Spleen (tissue), 11 donors: Measurements from ENCODE around the gene PIP5K1B. TPM values are rescaled to one million over a fixed set of nuclear protein-coding genes. Genes with fewer than 3 reads are reported as not detected.

Experiments used
- DNase-seq: peaks from one replicate; pipeline ENCODE4 v3.0.0-alpha.2; 2020
- H3K27ac ChIP-seq, 8 donors: fragments of 200-600 bp; sonication (generic) in 7 of 8; 1 replicate in 4 of 8; 2 replicates in 4 of 8; pipeline versions ENCODE4 v1.5.0 to v1.8.0; 2016 to 2021; ENCODE audit warnings: inconsistent platforms in 4 of 8, mild to moderate bottlenecking in 4 of 8, moderate library complexity in 1 of 8
- H3K27me3 ChIP-seq, 7 donors: fragments of 200-600 bp; sonication (generic) in 6 of 7; replicated peaks in 1 of 7; 1 replicate in 4 of 7; 2 replicates in 3 of 7; pipeline versions ENCODE4 v1.5.0 to v1.8.0; 2016 to 2021; ENCODE audit warnings: inconsistent platforms in 3 of 7, mild to moderate bottlenecking in 1 of 7
- H3K36me3 ChIP-seq, 6 donors: fragments of 200-600 bp; sonication (generic) in 5 of 6; 1 replicate in 4 of 6; 2 replicates in 2 of 6; pipeline versions ENCODE4 v1.5.0 to v1.8.0; 2016 to 2021; ENCODE audit warnings: inconsistent platforms in 2 of 6
- H3K4me1 ChIP-seq, 6 donors: fragments of 200-600 bp; sonication (generic) in 5 of 6; 1 replicate in 3 of 6; 2 replicates in 3 of 6; pipeline versions ENCODE4 v1.5.0 to v1.8.0; 2016 to 2021; ENCODE audit warnings: inconsistent platforms in 3 of 6
- H3K4me3 ChIP-seq, 8 donors: fragments of 200-600 bp; sonication (generic) in 7 of 8; 1 replicate in 4 of 8; 2 replicates in 4 of 8; pipeline versions ENCODE4 v1.5.0 to v1.8.0; 2016 to 2021; ENCODE audit warnings: inconsistent platforms in 4 of 8, mild to moderate bottlenecking in 4 of 8, moderate library complexity in 2 of 8
- H3K9me3 ChIP-seq, 8 donors: fragments of 200-600 bp; sonication (generic) in 7 of 8; 1 replicate in 4 of 8; 2 replicates in 4 of 8; pipeline versions ENCODE4 v1.5.0 to v1.8.0; 2016 to 2021; ENCODE audit warnings: inconsistent platforms in 4 of 8
- CTCF ChIP-seq, 11 experiments: fragments of 200-600 bp in 7 of 11; fragments of 450-650 bp in 4 of 11; sonication (generic) in 4 of 11; IDR thresholded peaks in 8 of 11; conservative IDR thresholded peaks in 3 of 11; 1 replicate in 7 of 11; 2 replicates in 4 of 11; pipeline versions ENCODE4 v1.4.0 to v1.8.0; 2016 to 2021; ENCODE audit warnings: antibody characterized with exemption in 11 of 11, inconsistent platforms in 4 of 11, mild to moderate bottlenecking in 1 of 11
- POLR2A ChIP-seq, 3 donors: fragments of 450-650 bp; IDR thresholded peaks; one replicate each; pipeline ENCODE4 v1.5.1; 2017; ENCODE audit warnings: antibody characterized with exemption in 3 of 3, mild to moderate bottlenecking in 1 of 3
- POLR2AphosphoS5 ChIP-seq, 3 donors: sonication (generic); formaldehyde crosslinking; IDR thresholded peaks; one replicate each; pipeline ENCODE4 v1.5.1; 2017; ENCODE audit warnings: antibody characterized with exemption in 3 of 3
- WGBS, 5 donors: extraction: QIAGEN DNeasy Blood & Tissue Kit in 3 of 5; methylation state at CpG; one replicate each; pipeline versions ENCODE4 v1.1.5 to v1.1.7; 2013 to 2018; 5-methylcytosine and 5-hydroxymethylcytosine counted together
- intact Hi-C: fragments of 100-400 bp; cut with DNase I; formaldehyde crosslinking; loops from one replicate; pipeline ENCODE4 v1.15.0; 2023; ENCODE audit warnings: low total_unique reads
- polyA plus RNA-seq, 3 donors: library from polyadenylated mRNA; stranded (reverse); fragments of 200-250 nt; gene quantifications; one replicate each; pipeline ENCODE4 v1.2.1, GENCODE V29; 2013
- total RNA-seq, 7 donors: library from RNA; depleted of rRNA in 3 of 7; stranded (reverse); fragments of >200 nt in 3 of 7; fragmentation: NEBNext Ultra II Directional in 4 of 7; extraction: Animal tissue kit (Norgen Biotek cat#: 25700) in 4 of 7; gene quantifications; one replicate each; pipeline versions ENCODE4 v1.1.0 to v1.2.1, GENCODE V29; 2016 to 2021
- donor health status: healthy with polysubstance abuse.
- donor health status: DM: no; HTN: no; CAD: no; lungs with moderate emphysema.
- donor health status: DM: no; HTN: no; CAD: no.
- donor health status: Bipolar disorder and iron deficiency.
- donor health status: healthy.
- donor health status: DM: no; HTN: no; CAD: no.
- donor health status: DM: yes; HTN: yes; CAD: no.

The PIP5K1B gene
- total and polyA plus RNA-seq, 10 donors = 1.5 to 10.3 (median 6.8) TPM

- DNase-seq = no peak
- Histone ChIP-seq H3K36me3 (peaks cover 0 to 4% (median 0%) of the 10 kb centered on the region in 6 donors), H3K27me3 (no peaks in the 10 kb centered on the region), H3K27ac (no peak overlapping the region), H3K9me3 (no peaks in the 10 kb centered on the region), H3K4me3 (no peak overlapping the region), H3K4me1 (peaks cover 0 to under 1% (median 0%) of the 10 kb centered on the region in 6 donors)
- intact Hi-C loops = no loop called here
- TF ChIP-seq POLR2A (IDR thresholded peaks at IDR 0.05) (no peak), POLR2AphosphoS5 (IDR thresholded peaks at IDR 0.05) (no peak), CTCF (IDR thresholded peaks at IDR 0.05 in 8 of 11, conservative IDR thresholded peaks at IDR 0.05 in 3 of 11) (no peak)
- WGBS, 5 donors = 84 to 94% (median 85%) methylated on average over 14 of the region's 14 CpGs
These were observed 123.1 kb downstream of the PIP5K1B start for GRCh38 chr9:68827837-68828744.

GRCh38 chr9:68832101-68832500 is 127.1 kb downstream of the PIP5K1B start:
- H3K36me3 ChIP-seq = no peaks in the 10 kb centered on the region
- no peaks in the 10 kb centered on the region for H3K4me1 ChIP-seq
- H3K27ac ChIP-seq = no peak overlapping the region
- H3K9me3 ChIP-seq = no peaks in the 10 kb centered on the region
- H3K4me3 ChIP-seq = no peak overlapping the region
- no peak for TF ChIP-seq POLR2A (IDR thresholded peaks at IDR 0.05)
- no peak for TF ChIP-seq POLR2AphosphoS5 (IDR thresholded peaks at IDR 0.05)
- TF ChIP-seq CTCF (IDR thresholded peaks at IDR 0.05 in 8 of 11, conservative IDR thresholded peaks at IDR 0.05 in 3 of 11) = no peak
- intact Hi-C loops = no loop called here
- DNase-seq = no peak
- H3K27me3 ChIP-seq = no peaks in the 10 kb centered on the region

GRCh38 chr9:68832861-68833518 is 128.0 kb downstream of the PIP5K1B start:
- Histone ChIP-seq H3K9me3 (no peaks in the 10 kb centered on the region), H3K27ac (no peak overlapping the region), H3K4me3 (no peak overlapping the region), H3K27me3 (no peaks in the 10 kb centered on the region), H3K36me3 (no peaks in the 10 kb centered on the region), H3K4me1 (no peaks in the 10 kb centered on the region)
- WGBS, 5 donors = 86 to 96% (median 90%) methylated on average over 7 of the region's 7 CpGs
- DNase-seq = no peak
- TF ChIP-seq POLR2A (IDR thresholded peaks at IDR 0.05) (no peak), POLR2AphosphoS5 (IDR thresholded peaks at IDR 0.05) (no peak), CTCF (IDR thresholded peaks at IDR 0.05 in 8 of 11, conservative IDR thresholded peaks at IDR 0.05 in 3 of 11) (no peak)
- intact Hi-C loops = no loop called here

GRCh38 chr9:68834931-68835520 is 130.0 kb downstream of the PIP5K1B start:
- intact Hi-C loops = no loop called here

More at GRCh38 chr9:68834931-68835520, 130.0 kb downstream of the PIP5K1B start:
- DNase-seq = no peak
- H3K4me3 ChIP-seq = no peak overlapping the region
- no peak overlapping the region for H3K27ac ChIP-seq
- no peaks in the 10 kb centered on the region for H3K9me3 ChIP-seq
- no peaks in the 10 kb centered on the region for H3K36me3 ChIP-seq
- TF ChIP-seq POLR2AphosphoS5 (IDR thresholded peaks at IDR 0.05) (no peak), POLR2A (IDR thresholded peaks at IDR 0.05) (no peak), CTCF (IDR thresholded peaks at IDR 0.05 in 8 of 11, conservative IDR thresholded peaks at IDR 0.05 in 3 of 11) (no peak)
- WGBS, 5 donors = 78 to 84% (median 80%) methylated on average over 2 of the region's 2 CpGs
- H3K27me3 ChIP-seq = no peaks in the 10 kb centered on the region
- no peaks in the 10 kb centered on the region for H3K4me1 ChIP-seq
